Cardiac muscle cell (in vitro differentiated cells and primary cell): Measurements from ENCODE around the gene INPP5A. TPM values are rescaled to one million over a fixed set of nuclear protein-coding genes. Genes with fewer than 3 reads are reported as not detected.
"Not testable (repeated sequence)": the region's sequence is repeated elsewhere in the genome, so short reads cannot be mapped to it uniquely, and the experiment has no call there.

ENCODE experiments used
- DNase-seq, 2 donors: peaks; one replicate each; pipeline versions ENCODE4 v3.0.0 to v3.0.0-alpha.2; 2010 to 2017; ENCODE audit warnings: low read depth in 1 of 2, low spot score in 1 of 2
- H3K27ac ChIP-seq: fragments of 200-600 bp; sonication (generic); 2 replicates; pipeline ENCODE4 v1.5.1; 2016
- H3K27me3 ChIP-seq: fragments of 200-600 bp; sonication (generic); 2 replicates; pipeline ENCODE4 v1.6.0; 2016; ENCODE audit warnings: control low read depth
- H3K36me3 ChIP-seq: fragments of 200-600 bp; sonication (generic); 2 replicates; pipeline ENCODE4 v1.5.1; 2016; ENCODE audit warnings: control low read depth
- H3K4me1 ChIP-seq: fragments of 200-600 bp; sonication (generic); 2 replicates; pipeline ENCODE4 v1.8.1; 2017; ENCODE audit warnings: low read depth, mild to moderate bottlenecking, mixed run types
- H3K4me3 ChIP-seq: fragments of 200-600 bp; sonication (generic); 2 replicates; pipeline ENCODE4 v1.5.1; 2016; ENCODE audit warnings: mild to moderate bottlenecking
- H3K9me3 ChIP-seq: fragments of 200-600 bp; sonication (generic); 2 replicates; pipeline ENCODE4 v1.5.1; 2017; ENCODE audit warnings: low read depth, mild to moderate bottlenecking, control low read depth
- polyA plus RNA-seq: library from polyadenylated mRNA; unstranded; fragments of >200 nt; fragmentation: Nextera tagmentation; extraction: Ambion mirVana; gene quantifications from 2 replicates; pipeline ENCODE4 v1.2.1, GENCODE V29; 2016
- total RNA-seq: library from RNA; depleted of rRNA; stranded (reverse); fragments of >200 nt; gene quantifications from 2 replicates; pipeline ENCODE4 v1.2.3, GENCODE V29; 2016
- TF ChIP-seq, protein P1 (sequence below): IDR thresholded peaks from 2 replicates; pipeline ENCODE4 v1.5.1; 2012; ENCODE audit warnings: low read depth, mild to moderate bottlenecking, low read length

The INPP5A gene
- total and polyA plus RNA-seq, 2 experiments from 2014 or later: 87.0 to 90.4 TPM

DNA sequence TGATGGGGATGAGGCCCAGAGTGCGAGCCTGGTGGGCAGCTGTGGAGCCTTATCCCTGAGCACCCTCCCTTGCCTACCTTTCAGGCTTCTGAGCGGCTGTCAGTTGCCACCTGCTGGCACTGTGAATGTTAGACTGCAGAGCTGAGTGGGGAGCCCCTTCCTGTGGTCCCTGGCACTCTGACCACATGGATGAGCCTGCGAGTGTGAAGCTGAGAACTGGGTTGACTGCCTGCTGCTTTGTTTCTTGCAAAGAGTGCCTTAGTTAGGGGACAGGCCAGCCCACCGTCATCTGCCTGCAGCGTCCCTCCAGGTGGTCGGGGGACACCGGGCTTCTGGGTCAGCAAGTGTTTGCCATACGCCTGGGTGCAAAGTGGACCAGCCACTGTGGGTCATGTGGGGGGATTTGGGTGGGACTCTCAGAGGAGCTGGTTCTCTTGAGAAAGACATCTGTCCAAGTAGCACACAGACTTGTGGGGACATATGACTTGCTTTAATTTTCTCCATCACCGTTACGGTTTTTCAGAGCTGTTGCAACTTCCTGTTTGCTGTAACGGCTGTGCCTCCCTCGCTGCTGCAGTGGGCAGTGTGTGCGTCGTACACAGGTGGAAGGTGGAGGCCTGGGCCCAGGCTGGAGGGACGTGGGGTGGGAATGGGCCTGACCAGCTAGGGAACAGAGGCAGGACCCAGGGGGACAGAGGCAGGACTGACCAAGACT, 13.7 kb downstream of the INPP5A start:
- Histone ChIP-seq H3K27me3 (no peaks in the 10 kb centered on the region), H3K36me3 (no peaks in the 10 kb centered on the region), H3K4me1 (no peaks in the 10 kb centered on the region), H3K27ac (no peak overlapping the region), H3K9me3 (no peaks in the 10 kb centered on the region), H3K4me3 (no peak overlapping the region)
- TF ChIP-seq, protein P1, sequence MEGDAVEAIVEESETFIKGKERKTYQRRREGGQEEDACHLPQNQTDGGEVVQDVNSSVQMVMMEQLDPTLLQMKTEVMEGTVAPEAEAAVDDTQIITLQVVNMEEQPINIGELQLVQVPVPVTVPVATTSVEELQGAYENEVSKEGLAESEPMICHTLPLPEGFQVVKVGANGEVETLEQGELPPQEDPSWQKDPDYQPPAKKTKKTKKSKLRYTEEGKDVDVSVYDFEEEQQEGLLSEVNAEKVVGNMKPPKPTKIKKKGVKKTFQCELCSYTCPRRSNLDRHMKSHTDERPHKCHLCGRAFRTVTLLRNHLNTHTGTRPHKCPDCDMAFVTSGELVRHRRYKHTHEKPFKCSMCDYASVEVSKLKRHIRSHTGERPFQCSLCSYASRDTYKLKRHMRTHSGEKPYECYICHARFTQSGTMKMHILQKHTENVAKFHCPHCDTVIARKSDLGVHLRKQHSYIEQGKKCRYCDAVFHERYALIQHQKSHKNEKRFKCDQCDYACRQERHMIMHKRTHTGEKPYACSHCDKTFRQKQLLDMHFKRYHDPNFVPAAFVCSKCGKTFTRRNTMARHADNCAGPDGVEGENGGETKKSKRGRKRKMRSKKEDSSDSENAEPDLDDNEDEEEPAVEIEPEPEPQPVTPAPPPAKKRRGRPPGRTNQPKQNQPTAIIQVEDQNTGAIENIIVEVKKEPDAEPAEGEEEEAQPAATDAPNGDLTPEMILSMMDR: no peak
- no peak for DNase-seq

DNA sequence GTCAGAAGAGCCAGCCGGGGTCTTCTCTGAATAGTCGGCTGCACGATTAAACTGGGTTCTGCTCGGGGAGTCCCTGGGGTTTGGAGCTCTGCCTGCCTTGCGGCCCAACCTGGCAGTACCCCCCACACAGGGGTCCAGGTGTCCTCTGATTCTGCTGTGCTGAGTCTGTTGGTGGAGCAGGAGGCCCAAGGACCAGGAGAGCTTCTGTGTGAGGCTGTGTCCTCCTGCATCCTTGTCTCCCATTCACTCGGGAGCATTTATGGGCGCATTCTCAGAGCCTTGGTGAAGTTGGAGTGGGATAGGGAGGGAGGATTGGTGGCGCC, 14.2 kb downstream of the INPP5A start:
- Histone ChIP-seq H3K4me3 (no peak overlapping the region), H3K9me3 (no peaks in the 10 kb centered on the region), H3K4me1 (no peaks in the 10 kb centered on the region), H3K27me3 (no peaks in the 10 kb centered on the region), H3K36me3 (no peaks in the 10 kb centered on the region), H3K27ac (no peak overlapping the region)
- no peak for DNase-seq
- TF ChIP-seq, protein P1: no peak

DNA sequence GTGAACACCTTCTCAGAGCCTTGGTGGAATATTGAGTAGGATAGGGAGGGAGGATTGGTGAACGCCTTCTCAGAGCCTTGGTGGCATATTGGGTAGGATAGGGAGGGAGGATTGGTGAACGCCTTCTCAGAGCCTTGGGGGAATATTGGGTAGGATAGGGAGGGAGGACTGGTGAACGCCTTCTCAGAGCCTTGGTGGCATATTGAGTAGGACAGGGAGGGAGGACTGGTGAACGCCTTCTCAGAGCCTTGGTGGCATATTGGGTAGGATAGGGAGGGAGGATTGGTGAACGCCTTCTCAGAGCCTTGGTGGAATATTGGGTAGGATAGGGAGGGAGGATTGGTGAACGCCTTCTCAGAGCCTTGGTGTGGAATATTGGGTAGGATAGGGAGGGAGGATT, 15.0 kb downstream of the INPP5A start:
- H3K9me3 ChIP-seq, H3K36me3 ChIP-seq, H3K27ac ChIP-seq, H3K4me1 ChIP-seq, H3K4me3 ChIP-seq, DNase-seq, H3K27me3 ChIP-seq: not testable (repeated sequence)

DNA sequence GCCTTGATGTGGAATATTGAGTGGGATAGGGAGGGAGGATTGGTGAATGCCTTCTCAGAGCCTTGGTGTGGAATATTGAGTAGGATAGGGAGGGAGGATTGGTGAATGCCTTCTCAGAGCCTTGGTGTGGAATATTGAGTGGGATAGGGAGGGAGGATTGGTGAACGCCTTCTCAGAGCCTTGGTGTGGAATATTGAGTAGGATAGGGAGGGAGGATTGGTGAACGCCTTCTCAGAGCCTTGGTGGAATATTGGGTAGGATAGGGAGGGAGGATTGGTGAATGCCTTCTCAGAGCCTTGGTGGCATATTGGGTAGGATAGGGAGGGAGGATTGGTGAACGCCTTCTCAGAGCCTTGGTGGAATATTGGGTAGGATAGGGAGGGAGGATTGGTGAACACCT, 16.0 kb downstream of the INPP5A start:
- not testable (repeated sequence) for DNase-seq, H3K36me3 ChIP-seq, H3K9me3 ChIP-seq, H3K27ac ChIP-seq, H3K4me3 ChIP-seq, H3K4me1 ChIP-seq, H3K27me3 ChIP-seq

DNA sequence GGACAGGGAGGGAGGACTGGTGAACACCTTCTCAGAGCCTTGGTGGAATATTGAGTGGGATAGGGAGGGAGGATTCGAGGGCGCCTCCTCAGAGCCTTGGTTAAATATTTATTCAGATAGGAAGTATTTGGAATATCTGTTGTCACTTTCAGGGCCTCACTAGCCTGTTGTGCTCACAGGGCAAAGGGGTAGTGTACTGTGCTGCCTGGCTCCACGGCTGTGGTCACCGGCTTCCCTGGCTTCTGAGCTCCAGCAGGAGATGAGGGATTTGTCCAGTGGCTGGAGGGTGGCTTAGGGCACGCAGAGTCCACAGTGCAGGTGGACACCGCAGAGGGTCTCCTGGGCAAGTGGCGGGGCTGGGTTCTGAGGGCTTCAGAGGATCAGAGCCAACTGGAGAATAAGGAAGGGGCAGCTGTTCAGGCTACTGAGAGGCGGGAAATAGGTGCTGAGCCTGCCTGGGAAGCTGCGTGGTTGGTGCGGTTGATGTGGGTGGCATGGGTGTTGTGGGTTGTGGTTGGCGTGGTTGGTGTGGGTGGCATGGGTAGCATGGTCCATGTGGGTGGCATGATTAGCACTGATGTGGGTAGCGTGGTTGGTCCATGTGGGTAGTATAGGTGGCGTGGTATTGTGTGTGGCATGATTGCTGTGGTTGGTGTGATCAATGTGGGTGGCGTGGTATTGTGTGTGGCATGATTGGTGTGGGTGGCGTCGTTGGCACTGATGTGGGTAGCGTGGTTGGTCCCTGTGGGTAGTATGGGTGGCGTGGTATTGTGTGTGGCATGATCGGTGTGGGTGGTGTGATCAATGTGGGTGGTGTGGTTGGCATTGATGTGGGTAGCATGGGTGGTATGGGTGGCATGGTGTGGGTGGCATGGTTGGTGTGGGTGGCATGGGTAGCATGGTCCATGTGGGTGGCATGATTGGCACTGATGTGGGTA, 16.7 kb downstream of the INPP5A start:
- Histone ChIP-seq H3K27ac (no peak overlapping the region), H3K27me3 (no peaks in the 10 kb centered on the region), H3K36me3 (no peaks in the 10 kb centered on the region), H3K4me1 (no peaks in the 10 kb centered on the region), H3K4me3 (no peak overlapping the region), H3K9me3 (no peaks in the 10 kb centered on the region)
- DNase-seq: no peak
- TF ChIP-seq, protein P1: no peak

DNA sequence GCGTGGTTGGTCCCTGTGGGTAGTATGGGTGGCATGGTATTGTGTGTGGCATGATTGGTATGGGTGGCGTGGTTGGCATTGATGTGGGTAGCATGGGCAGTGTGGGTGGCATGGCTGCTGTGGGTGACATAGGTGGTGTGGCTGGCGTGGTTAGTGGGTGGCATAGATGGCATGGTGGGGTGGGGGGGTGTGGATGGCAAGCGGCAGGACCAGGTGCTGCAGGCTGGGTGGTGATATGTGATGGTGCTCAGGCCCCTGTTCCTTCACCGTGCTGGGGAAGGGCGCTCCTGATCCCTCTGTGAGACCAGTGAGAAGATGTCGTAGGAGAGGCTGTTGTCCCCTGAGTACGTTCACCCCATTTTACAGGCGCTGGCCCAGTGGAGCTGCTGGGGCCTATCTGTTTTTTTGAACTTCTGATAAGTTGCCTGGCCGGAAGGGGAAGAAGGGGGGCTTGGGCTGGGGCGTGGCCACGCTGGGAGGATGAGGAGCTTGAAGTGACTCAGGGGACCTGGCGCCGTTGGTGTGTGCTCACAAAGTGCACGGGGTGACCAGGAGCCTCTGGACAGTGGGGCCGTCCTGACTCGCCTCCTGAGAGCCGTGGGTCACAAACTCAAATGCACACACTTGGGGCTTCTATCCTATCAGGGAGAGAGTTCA, 17.5 kb downstream of the INPP5A start:
- TF ChIP-seq, protein P1: no peak
- DNase-seq: peak in 1 of 2 donors; percentile 12
- Histone ChIP-seq H3K27me3 (no peaks in the 10 kb centered on the region), H3K9me3 (no peaks in the 10 kb centered on the region), H3K27ac (no peak overlapping the region), H3K4me1 (no peaks in the 10 kb centered on the region), H3K36me3 (no peaks in the 10 kb centered on the region), H3K4me3 (no peak overlapping the region)
